NCI-H1930 (cell line): Measurements from ENCODE around the gene WAC.

Source experiments
- DNase-seq, 2 experiments: peaks; one replicate each; lab custom pipeline; 2025; lab: John Stamatoyannopoulos, UW

WAC gene

GRCh38 chr10:28533186-28533564, 257 bp downstream of the WAC start:
- no peak for DNase-seq

- no peak for DNase-seq
These were observed 820 bp downstream of the WAC start for GRCh38 chr10:28533571-28534304.

- no peak for DNase-seq
These were observed 2.9 kb downstream of the WAC start for GRCh38 chr10:28535846-28536245.

GRCh38 chr10:28538595-28538994, 5.7 kb downstream of the WAC start:
- DNase-seq = no peak

GRCh38 chr10:28540145-28540544, 7.2 kb downstream of the WAC start:
- no peak for DNase-seq

- DNase-seq = no peak
These were observed 8.9 kb downstream of the WAC start for GRCh38 chr10:28541717-28542365.

GRCh38 chr10:28542728-28543127, 9.8 kb downstream of the WAC start:
- no peak for DNase-seq

GRCh38 chr10:28544058-28544457, 11.1 kb downstream of the WAC start:
- no peak for DNase-seq

- DNase-seq = no peak
These were observed 13.2 kb downstream of the WAC start for GRCh38 chr10:28545967-28546644.

GRCh38 chr10:28548781-28549498, 16.0 kb downstream of the WAC start:
- no peak for DNase-seq

GRCh38 chr10:28551086-28551485, 18.2 kb downstream of the WAC start:
- no peak for DNase-seq

GRCh38 chr10:28552775-28553174, 19.9 kb downstream of the WAC start:
- DNase-seq = no peak

- DNase-seq = no peak
These were observed 21.1 kb downstream of the WAC start for GRCh38 chr10:28554009-28554408.

- DNase-seq = no peak
These were observed 22.0 kb downstream of the WAC start for GRCh38 chr10:28554952-28555351.

- DNase-seq = no peak
These were observed 22.4 kb downstream of the WAC start for GRCh38 chr10:28555358-28555757.

- no peak for DNase-seq
These were observed 23.2 kb downstream of the WAC start for GRCh38 chr10:28556142-28556541.

GRCh38 chr10:28558186-28558585, 25.3 kb downstream of the WAC start:
- DNase-seq = no peak

GRCh38 chr10:28558923-28559508, 26.1 kb downstream of the WAC start:
- no peak for DNase-seq

- no peak for DNase-seq
These were observed 26.7 kb downstream of the WAC start for GRCh38 chr10:28559618-28560017.

GRCh38 chr10:28560617-28561016, 27.7 kb downstream of the WAC start:
- DNase-seq = no peak

GRCh38 chr10:28561531-28561930, 28.6 kb downstream of the WAC start:
- no peak for DNase-seq

GRCh38 chr10:28564905-28565304, 32.0 kb downstream of the WAC start:
- DNase-seq = no peak
